Transverse colon (tissue), 4 donors: ENCODE results near the gene SLC25A47. TPM values are rescaled to one million over a fixed set of nuclear protein-coding genes. Genes with fewer than 3 reads are reported as not detected.

Source experiments
- DNase-seq: peaks from one replicate; pipeline ENCODE4 v3.0.0-alpha.2; 2019
- H3K27ac ChIP-seq, 4 donors: fragments of 200-600 bp; sonication (generic); 2 replicates each; pipeline ENCODE4 v1.5.1; 2016 to 2018; ENCODE audit warnings: inconsistent platforms in 4 of 4
- H3K27me3 ChIP-seq: fragments of 200-600 bp; sonication (generic); 2 replicates; pipeline ENCODE4 v1.5.1; 2017; ENCODE audit warnings: inconsistent platforms
- H3K36me3 ChIP-seq, 4 donors: fragments of 200-600 bp; sonication (generic); 2 replicates each; pipeline ENCODE4 v1.5.1; 2017 to 2019; ENCODE audit warnings: inconsistent platforms in 4 of 4
- H3K4me1 ChIP-seq, 4 donors: fragments of 200-600 bp; sonication (generic); 2 replicates each; pipeline ENCODE4 v1.5.1; 2017 to 2020; ENCODE audit warnings: inconsistent platforms in 4 of 4
- H3K4me3 ChIP-seq, 4 donors: fragments of 200-600 bp; sonication (generic); 1 replicate in 1 of 4; 2 replicates in 3 of 4; pipeline versions ENCODE4 v1.5.1 to v1.6.1; 2017 to 2019; ENCODE audit warnings: inconsistent platforms in 4 of 4
- H3K9me3 ChIP-seq, 2 donors: fragments of 200-600 bp; sonication (generic); 2 replicates each; pipeline ENCODE4 v1.5.1; 2017 to 2019; ENCODE audit warnings: inconsistent platforms in 2 of 2
- CTCF ChIP-seq, 5 experiments: fragments of 200-600 bp in 3 of 5; fragments of 450-650 bp in 2 of 5; sonication (generic) in 3 of 5; IDR thresholded peaks; 1 replicate in 2 of 5; 2 replicates in 3 of 5; pipeline ENCODE4 v1.5.1; 2016 to 2017; ENCODE audit warnings: antibody characterized with exemption in 5 of 5, inconsistent platforms in 3 of 5, mild to moderate bottlenecking in 2 of 5, moderate library complexity in 1 of 5
- EP300 ChIP-seq: sonication (generic); formaldehyde crosslinking; IDR thresholded peaks from one replicate; pipeline ENCODE4 v1.6.1; 2017; ENCODE audit warnings: antibody characterized with exemption, low read depth
- POLR2A ChIP-seq: fragments of 450-650 bp; IDR thresholded peaks from one replicate; pipeline ENCODE4 v1.6.1; 2016; ENCODE audit warnings: antibody characterized with exemption, mild to moderate bottlenecking, moderate library complexity
- POLR2AphosphoS5 ChIP-seq, 3 donors: sonication (generic); formaldehyde crosslinking; IDR thresholded peaks; one replicate each; pipeline ENCODE4 v1.6.1; 2016; ENCODE audit warnings: antibody characterized with exemption in 3 of 3
- WGBS, 2 donors: methylation state at CpG; one replicate each; pipeline ENCODE4 v1.1.5; 2018; ENCODE audit warnings: low coverage in 1 of 2; 5-methylcytosine and 5-hydroxymethylcytosine counted together
- in situ Hi-C, 4 donors: fragments of 200-750 bp; cut with MboI; loops; one replicate each; pipeline versions ENCODE4 v1.15.0 to v1.15.1; 2017; ENCODE audit warnings: low sequenced_read_pairs in 3 of 4, low pct_ligation_motif_present in 1 of 4, low pct_unique_long_range_greater_than_20kb in 1 of 4
- intact Hi-C: fragments of 100-400 bp; cut with DNase I; formaldehyde crosslinking; loops from one replicate; pipeline ENCODE4 v1.15.1; 2023; ENCODE audit warnings: low total_unique reads
- total RNA-seq, 4 donors: library from RNA; depleted of rRNA; stranded (reverse); fragments of >200 nt; gene quantifications; one replicate each; pipeline ENCODE4 v1.1.0, GENCODE V29; 2016

Gene SLC25A47
- under 1 TPM in 2 of 4 donors, not detected in 2; 0.27 to 0.32 TPM for total RNA-seq

DNA sequence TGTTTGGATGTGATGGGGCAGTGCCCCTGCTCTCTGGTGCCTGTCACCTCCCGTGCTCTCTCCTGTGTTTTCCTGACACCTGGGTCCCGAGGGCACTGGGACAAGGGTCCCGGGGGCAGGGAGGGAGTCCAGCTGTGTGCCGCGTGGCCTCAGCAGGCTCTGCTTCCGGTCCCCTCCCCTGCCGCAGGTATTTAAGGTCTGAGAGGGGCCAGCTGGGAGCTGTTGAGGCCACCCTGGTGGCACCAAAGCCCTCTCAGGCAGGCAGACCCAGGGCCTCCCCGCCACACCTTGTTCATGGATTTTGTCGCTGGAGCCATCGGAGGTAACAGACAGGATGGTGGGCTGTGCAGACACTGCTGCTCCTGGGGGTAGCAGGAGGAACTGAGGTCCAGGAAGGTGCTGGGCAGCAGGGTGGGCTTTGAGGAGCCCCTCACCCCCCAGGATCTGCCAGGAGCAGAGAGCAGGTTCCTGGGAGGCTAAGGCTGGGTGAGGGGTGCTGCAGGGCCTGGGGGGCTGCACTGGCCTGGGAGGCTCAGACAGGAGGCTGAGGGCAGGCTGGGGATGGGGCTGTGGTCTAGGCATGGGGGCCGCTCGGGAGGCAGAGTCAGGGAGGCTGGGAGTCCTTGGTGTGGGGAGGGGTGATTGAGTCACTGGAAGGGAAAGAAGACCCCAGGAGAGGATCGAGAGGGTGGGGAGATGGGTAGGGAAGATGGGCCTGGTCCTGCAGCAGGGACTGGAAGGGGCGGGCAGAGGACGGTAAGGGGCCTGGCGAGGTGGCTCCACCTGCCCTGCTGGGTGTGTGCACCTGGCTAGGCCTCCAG lies at the start of gene SLC25A47:
Gene SLC25A47, plus strand, starts transcription at position 219 of the 821 bp plus-strand sequence. Its CDS starts 76 bp downstream, at position 295.
- Histone ChIP-seq H3K36me3 (no peaks in the 10 kb centered on the region), H3K4me3 (no peak within 1 kb of the TSS), H3K27me3 (no peaks in the 10 kb centered on the region), H3K4me1 (peaks cover 0 to 6% (median 4%) of the 10 kb centered on the region in 4 donors), H3K27ac (no peak within 1 kb of the TSS), H3K9me3 (no peaks in the 10 kb centered on the region)
- 87 to 100% methylated on average over 1 to 16 of the region's 16 CpGs for WGBS, 2 donors
- TF ChIP-seq POLR2A (no peak), CTCF (IDR thresholded peaks at IDR 0.05) (no peak)
- DNase-seq = no peak
- in situ Hi-C loops (no loop called here), intact Hi-C loops (no loop called here)

GRCh38 chr14:100274250-100274649 lies 48.9 kb upstream of the SLC25A47 start:
- no peak overlapping the region for H3K4me3 ChIP-seq
- no peaks in the 10 kb centered on the region for H3K27me3 ChIP-seq
- TF ChIP-seq EP300 = no peak
- no peak for TF ChIP-seq CTCF (IDR thresholded peaks at IDR 0.05)
- TF ChIP-seq POLR2AphosphoS5 (IDR thresholded peaks at IDR 0.05) = no peak
- TF ChIP-seq POLR2A = no peak
- intact Hi-C loops (no loop called here), in situ Hi-C loops (loop anchor here in 1 of 4 donors (25.0 kb wide), 1 partner anchor 363 kb away; no protein-coding TSS in a partner anchor)
- DNase-seq = no peak
- no peaks in the 10 kb centered on the region for H3K9me3 ChIP-seq
- H3K27ac ChIP-seq = no peak overlapping the region
- H3K36me3 ChIP-seq = peaks cover 0 to 6% (median 0%) of the 10 kb centered on the region in 4 donors
- WGBS, 2 donors = 90 to 95% methylated on average over 4 of the region's 4 CpGs
- H3K4me1 ChIP-seq = peaks cover 15 to 39% (median 17%) of the 10 kb centered on the region in 4 donors

DNA sequence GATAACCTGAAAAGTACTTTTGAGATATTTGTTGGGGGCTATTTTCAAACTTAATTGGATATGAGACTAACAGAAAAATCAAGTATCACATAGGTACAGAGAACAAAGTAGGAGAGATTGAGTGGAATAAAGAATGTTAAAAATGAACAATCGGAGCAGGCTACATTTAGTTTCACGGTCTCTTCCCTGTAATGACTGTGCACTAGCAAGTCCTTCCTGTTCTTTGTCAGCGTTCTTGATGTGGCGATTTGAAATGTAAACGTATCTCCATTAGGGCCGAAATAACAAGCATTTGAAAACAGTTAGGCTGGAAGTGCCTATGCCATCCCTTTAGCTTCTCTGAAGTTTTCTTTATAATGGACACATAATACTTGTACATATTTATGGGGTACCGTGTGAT lies 47.9 kb upstream of the SLC25A47 start:
- Histone ChIP-seq H3K36me3 (peaks cover 0 to 6% (median 0%) of the 10 kb centered on the region in 4 donors), H3K4me3 (no peak overlapping the region), H3K4me1 (peaks cover 10 to 34% (median 13%) of the 10 kb centered on the region in 4 donors), H3K9me3 (no peaks in the 10 kb centered on the region), H3K27me3 (no peaks in the 10 kb centered on the region), H3K27ac (no peak overlapping the region)
- 55 to 59% methylated on average over 7 of the region's 7 CpGs for WGBS, 2 donors
- DNase-seq = no peak
- intact Hi-C loops = loop anchor here (5.0 kb wide), 1 partner anchor 37 kb away; no protein-coding TSS in a partner anchor
- in situ Hi-C loops = no loop called here
- TF ChIP-seq CTCF (IDR thresholded peaks at IDR 0.05) (no peak), EP300 (no peak), POLR2AphosphoS5 (IDR thresholded peaks at IDR 0.05) (no peak)

GRCh38 chr14:100278702-100279101 lies 44.4 kb upstream of the SLC25A47 start:
- in situ Hi-C loops = no loop called here
- H3K27me3 ChIP-seq = no peaks in the 10 kb centered on the region
- H3K4me3 ChIP-seq = no peak overlapping the region
- intact Hi-C loops = loop anchor here (5.0 kb wide), 1 partner anchor 34 kb away; no protein-coding TSS in a partner anchor
- H3K9me3 ChIP-seq = no peaks in the 10 kb centered on the region
- peaks cover 0 to 20% (median 9%) of the 10 kb centered on the region in 4 donors for H3K4me1 ChIP-seq
- H3K27ac ChIP-seq = no peak overlapping the region
- 53 to 75% methylated on average over 2 to 8 of the region's 8 CpGs for WGBS, 2 donors
- H3K36me3 ChIP-seq = peaks cover 0 to 6% (median 0%) of the 10 kb centered on the region in 4 donors
- TF ChIP-seq EP300 (no peak), POLR2A (no peak), POLR2AphosphoS5 (IDR thresholded peaks at IDR 0.05) (no peak), CTCF (IDR thresholded peaks at IDR 0.05) (no peak)
- DNase-seq = no peak
